ENCODE data around the gene UBE2D2.

The UBE2D2 gene

GRCh38 chr5:139649082-139649991 is 88.2 kb downstream of the UBE2D2 start:
- DNase-seq: peak in 2 of 3 experiments; percentile 43 to 52

GRCh38 chr5:139650031-139650688 is 89.0 kb downstream of the UBE2D2 start:
- DNase-seq: peak in 1 of 3 experiments; percentile 22

DNA sequence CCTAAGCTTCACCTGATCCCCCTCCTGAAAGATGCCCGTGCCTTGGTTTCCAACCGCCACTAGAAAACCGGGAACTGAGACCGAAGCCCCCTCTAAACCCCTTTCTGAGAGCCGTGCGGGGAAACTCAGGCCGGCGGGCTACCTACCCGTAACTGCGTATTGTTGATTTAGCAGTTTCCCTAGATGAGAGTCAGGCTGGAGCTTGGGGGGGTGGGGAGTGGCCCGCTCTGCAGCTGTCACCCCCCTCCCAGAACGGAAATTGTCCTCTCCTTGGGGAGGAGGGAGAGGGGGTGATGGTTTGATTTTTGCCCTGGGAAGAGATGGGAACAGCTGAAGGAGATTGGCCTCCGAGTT is 89.5 kb downstream of the UBE2D2 start:
- peak in 1 of 3 experiments; percentile 22 for DNase-seq

- DNase-seq: peak in 1 of 3 experiments; percentile 14
These were observed 90.1 kb downstream of the UBE2D2 start for GRCh38 chr5:139651043-139651834.

GRCh38 chr5:139651853-139652787 is 91.0 kb downstream of the UBE2D2 start:
- peak in 1 of 3 experiments; percentile 11 for DNase-seq

DNA sequence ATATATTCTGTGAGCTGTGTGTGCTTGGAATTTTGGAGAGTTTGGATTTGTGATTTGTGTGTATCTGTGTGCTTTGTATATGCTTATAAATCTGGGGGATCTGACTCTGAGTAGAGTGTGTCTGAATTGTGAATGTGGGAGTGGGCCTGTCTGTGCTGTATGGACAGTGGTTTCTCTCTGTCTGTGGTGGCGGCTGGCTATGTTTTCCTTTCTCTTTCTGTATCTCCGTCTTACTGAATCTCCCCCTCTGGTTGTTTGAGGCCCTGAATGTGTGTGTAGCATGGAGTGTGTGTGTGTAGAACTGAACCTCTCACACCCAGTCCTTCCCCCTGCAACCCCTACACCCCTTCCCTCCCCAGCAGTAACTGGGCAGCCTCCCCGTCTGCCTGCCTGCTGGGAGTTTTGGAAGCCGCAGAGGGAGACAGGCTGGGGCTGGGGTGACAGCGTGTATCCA is 91.7 kb downstream of the UBE2D2 start:
- no peak for DNase-seq

DNA sequence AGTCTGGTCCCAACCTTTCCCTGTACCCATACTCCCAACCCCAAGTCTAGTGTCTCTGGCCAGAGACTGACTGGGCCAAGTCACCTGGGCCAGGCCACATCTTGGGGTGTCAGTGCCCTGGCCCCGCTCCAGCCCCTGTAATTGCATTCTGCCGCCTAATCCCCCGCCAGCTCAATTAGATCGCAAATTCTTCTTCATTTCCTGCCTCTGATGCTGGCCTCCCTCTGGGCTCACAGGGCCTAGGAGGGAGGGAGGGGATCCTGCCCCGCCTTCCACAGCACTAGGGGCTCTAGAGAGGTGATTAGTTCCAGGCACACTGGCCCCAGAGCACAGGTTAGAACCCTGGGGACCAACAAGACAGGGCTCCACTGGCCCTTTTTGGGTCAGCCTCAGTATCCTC is 92.5 kb downstream of the UBE2D2 start:
- peak in 1 of 3 experiments; percentile 27 for DNase-seq

- no peak for DNase-seq
These were observed 93.3 kb downstream of the UBE2D2 start for GRCh38 chr5:139654464-139654863.

DNA sequence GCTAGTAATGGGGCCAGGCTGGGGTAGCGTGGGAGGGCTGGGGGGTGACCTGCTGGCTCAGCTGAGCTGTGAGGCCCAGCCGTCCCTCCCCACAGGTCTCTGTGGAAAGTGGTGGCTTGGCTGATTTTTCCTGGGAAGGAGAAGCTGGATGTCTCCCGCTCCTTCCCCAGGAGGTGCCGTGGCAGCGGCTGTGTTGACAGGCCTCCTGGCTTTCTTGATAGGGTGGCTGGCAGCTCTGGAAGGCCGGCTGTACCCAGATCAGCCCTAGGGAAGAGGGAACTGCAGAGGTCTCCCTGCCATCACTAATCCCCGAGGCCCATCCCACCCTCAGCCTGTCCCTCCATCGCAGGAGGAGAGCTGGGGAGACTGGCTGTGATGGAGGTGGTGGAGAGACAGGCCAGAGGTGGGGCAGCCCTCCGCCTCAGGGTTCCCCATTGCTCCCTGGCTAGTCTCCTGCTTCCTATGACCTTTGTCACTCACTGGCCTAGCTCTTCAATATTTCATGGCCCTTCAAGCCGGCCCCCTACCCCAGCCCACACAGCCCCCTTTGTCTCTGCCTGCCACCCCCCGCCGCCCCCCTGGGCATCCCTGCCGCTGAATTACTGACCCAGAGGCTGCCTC is 93.8 kb downstream of the UBE2D2 start:
- no peak for DNase-seq

DNA sequence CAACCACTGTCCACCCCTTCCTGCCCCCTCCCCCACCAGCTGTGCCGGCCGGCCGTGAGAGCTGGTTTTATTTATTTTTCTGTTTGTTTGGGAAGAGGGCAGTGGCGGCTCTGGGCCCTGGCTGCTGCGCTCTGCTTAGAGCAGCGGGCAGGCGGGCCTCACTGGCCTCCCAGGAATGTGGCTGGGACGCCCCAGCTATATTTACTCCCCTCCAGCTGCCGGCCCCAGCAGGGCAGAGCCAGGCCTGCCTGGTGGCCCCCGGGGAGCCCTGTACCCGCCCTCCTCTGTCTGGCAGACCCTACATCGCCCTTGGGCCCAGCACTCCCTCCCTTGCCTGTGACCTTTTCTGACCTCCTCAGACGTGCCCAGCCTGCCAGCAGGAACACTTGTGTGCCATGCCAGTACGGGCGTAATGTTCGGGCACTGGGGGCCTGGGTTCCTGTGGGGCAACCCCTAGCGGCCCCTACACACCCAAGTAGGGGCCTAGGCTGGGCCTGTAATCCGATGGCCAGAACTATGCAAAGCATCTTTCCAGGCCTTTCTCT is 94.7 kb downstream of the UBE2D2 start:
- DNase-seq: peak in 1 of 3 experiments; percentile 23

- DNase-seq: no peak
These were observed 96.5 kb downstream of the UBE2D2 start for GRCh38 chr5:139657363-139658321.

GRCh38 chr5:139658501-139658927 is 97.4 kb downstream of the UBE2D2 start:
- no peak for DNase-seq

GRCh38 chr5:139658928-139659667 is 98.0 kb downstream of the UBE2D2 start:
- no peak for DNase-seq

DNA sequence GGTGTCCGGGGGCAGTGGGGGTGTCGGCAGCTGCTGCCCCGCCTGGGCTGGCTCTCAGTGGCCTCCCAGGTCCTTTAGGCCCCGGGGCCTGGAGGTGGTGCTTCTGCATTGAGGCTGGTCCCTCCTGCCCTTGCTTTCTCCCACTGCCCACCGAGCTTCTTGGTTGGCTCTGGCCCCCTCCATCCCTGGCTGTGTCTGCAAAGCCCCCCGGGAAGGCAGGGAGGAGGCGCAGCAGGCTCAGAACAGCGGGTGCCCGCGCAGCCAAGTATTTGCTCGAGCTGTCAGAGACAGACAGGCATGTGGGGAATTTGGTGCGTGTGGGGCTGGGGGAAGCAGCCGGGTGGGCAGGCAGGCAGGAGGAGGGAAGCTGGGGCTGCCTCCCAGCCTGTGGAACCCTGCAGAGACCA is 98.6 kb downstream of the UBE2D2 start:
- DNase-seq: no peak

DNA sequence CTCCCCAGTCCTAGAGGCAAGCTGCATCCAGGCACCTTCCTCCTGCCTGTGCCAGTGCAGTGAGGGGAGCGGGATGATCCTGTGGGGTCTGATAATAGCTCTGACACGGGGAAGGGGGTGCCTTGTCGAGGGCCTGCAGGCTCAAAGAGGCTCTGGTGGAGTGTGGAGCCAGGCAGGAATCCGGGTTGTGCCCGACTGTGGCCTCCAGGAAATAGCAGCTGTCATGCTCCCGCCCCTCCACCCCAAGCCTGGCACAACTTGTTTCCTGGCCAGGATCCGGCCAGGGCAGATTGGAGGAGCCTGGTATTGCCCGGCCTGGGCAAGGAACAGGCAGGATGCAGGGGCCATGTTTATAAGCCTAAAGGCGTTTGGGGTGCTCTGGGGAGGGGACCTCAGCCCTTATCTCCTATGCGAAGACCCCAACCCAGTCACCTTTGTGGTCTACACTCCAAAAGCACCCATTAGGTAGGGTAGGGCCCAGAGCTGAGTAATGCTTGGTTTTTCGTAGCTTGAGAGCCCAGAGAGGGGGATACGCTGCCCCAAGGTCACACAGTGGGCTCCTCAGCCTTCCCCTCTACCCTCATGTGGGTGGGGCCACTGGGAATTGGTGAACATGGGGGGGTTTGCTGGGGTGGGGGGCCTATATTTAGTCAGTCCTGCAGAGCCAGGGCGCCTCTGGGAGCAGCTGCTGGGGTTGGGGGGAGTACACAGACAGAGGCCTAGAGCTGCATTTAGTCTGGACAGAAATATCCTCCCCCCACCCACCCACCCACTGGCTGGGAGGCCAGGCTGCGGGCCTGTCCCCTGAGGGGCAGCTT is 99.2 kb downstream of the UBE2D2 start:
- DNase-seq: no peak

- DNase-seq: peak in 2 of 3 experiments; percentile 34 to 57
These were observed 100.0 kb downstream of the UBE2D2 start for GRCh38 chr5:139660923-139661814.

DNA sequence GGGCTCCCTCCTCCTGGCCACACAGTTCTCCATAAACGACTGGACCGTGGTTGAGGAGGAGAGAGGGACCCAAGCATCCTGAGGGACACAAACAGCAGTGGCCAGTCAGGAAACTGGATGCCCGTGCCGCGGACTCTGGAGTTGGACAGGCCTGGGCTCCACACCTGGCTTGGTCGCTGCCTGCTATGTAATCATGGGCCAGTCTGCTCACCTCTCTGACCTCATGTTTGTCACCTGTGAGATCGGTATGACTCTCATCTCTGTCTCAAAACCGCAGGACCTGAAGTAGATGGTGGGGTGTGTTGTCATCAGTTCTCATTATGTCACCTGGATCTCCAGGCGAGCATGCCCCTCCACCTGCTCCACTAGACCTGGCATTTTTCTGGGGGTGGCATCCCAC is 101.5 kb downstream of the UBE2D2 start:
- DNase-seq: no peak
